Keratinocyte (primary cell): ENCODE data around the gene CNNM2. TPM values are rescaled to one million over a fixed set of nuclear protein-coding genes. Genes with fewer than 3 reads are reported as not detected.

Experiments used
- DNase-seq: peaks from one replicate; pipeline ENCODE4 v3.0.0-alpha.2; 2011; ENCODE audit warnings: low read depth, missing footprints, low spot score
- FAIRE-seq: peaks from 2 replicates; lab custom pipeline; 2011; peaks lifted over from hg19 to GRCh38; lab: Jason Lieb, UNC
- H2AFZ ChIP-seq: 2 replicates; pipeline ENCODE4 v1.6.0; 2012; ENCODE audit warnings: low read length, control low read depth, inconsistent platforms; ENCODE audit not compliant: control insufficient read depth
- H3K27ac ChIP-seq: 2 replicates; pipeline ENCODE4 v1.5.1; 2011; ENCODE audit warnings: low read length; ENCODE audit not compliant: control insufficient read depth, insufficient read depth
- H3K27me3 ChIP-seq: 3 replicates; pipeline ENCODE4 v1.6.0; 2011; ENCODE audit warnings: low read length; ENCODE audit not compliant: control insufficient read depth, insufficient read depth; ENCODE audit errors: extremely low read depth
- H3K36me3 ChIP-seq, 2 experiments: 2 replicates in 1 of 2; 3 replicates in 1 of 2; pipeline ENCODE4 v1.5.1; 2011; ENCODE audit warnings: low read length in 2 of 2, mild to moderate bottlenecking in 1 of 2; ENCODE audit not compliant: control insufficient read depth in 2 of 2, insufficient read depth in 2 of 2; ENCODE audit errors: extremely low read depth in 1 of 2
- H3K4me1 ChIP-seq: 3 replicates; pipeline ENCODE4 v1.5.1; 2011; ENCODE audit warnings: low read length; ENCODE audit not compliant: control insufficient read depth, insufficient read depth; ENCODE audit errors: extremely low read depth
- H3K4me2 ChIP-seq: 3 replicates; pipeline ENCODE4 v1.6.0; 2011; ENCODE audit warnings: low read depth, low read length; ENCODE audit not compliant: control insufficient read depth, insufficient read depth; ENCODE audit errors: extremely low read depth
- H3K4me3 ChIP-seq, 3 experiments: fragments of 200-600 bp in 1 of 3; sonication (generic) in 1 of 3; 2 replicates in 2 of 3; 3 replicates in 1 of 3; pipeline ENCODE4 v1.5.1; 2011 to 2016; ENCODE audit warnings: low read length in 3 of 3, mild to moderate bottlenecking in 3 of 3, control low read depth in 2 of 3, inconsistent platforms in 1 of 3, low read depth in 1 of 3, mixed read lengths in 1 of 3, mixed run types in 1 of 3, moderate library complexity in 1 of 3; ENCODE audit not compliant: control insufficient read depth in 2 of 3, insufficient read depth in 2 of 3; ENCODE audit errors: extremely low read depth in 1 of 3
- H3K79me2 ChIP-seq: 2 replicates; pipeline ENCODE4 v1.6.0; 2012; ENCODE audit warnings: low read length; ENCODE audit not compliant: control insufficient read depth, insufficient read depth
- H3K9ac ChIP-seq: 3 replicates; pipeline ENCODE4 v1.6.0; 2011; ENCODE audit warnings: low read length; ENCODE audit not compliant: control insufficient read depth, insufficient read depth; ENCODE audit errors: extremely low read depth
- H3K9me1 ChIP-seq: 3 replicates; pipeline ENCODE4 v1.6.0; 2011; ENCODE audit warnings: low read length; ENCODE audit not compliant: control insufficient read depth, insufficient read depth; ENCODE audit errors: extremely low read depth
- H3K9me3 ChIP-seq: 2 replicates; pipeline ENCODE4 v1.5.1; 2012; ENCODE audit warnings: low read depth, low read length; ENCODE audit not compliant: control insufficient read depth
- H4K20me1 ChIP-seq: 3 replicates; pipeline ENCODE4 v1.6.0; 2011; ENCODE audit warnings: low read length; ENCODE audit not compliant: control insufficient read depth, insufficient read depth; ENCODE audit errors: extremely low read depth
- EZH2 ChIP-seq: IDR thresholded peaks from one replicate; pipeline ENCODE4 v1.6.1; 2012; ENCODE audit warnings: inconsistent platforms, mild to moderate bottlenecking, low read length, moderate library complexity
- dilution Hi-C: fragments of 300-500 bp; cut with MboI; formaldehyde crosslinking; loops from one replicate; pipeline ENCODE4 v1.7.0; 2020; ENCODE audit warnings: low sequenced_read_pairs; ENCODE audit not compliant: extremely low pct_ligation_motif_present
- polyA plus RNA-seq, 5 experiments: library from polyadenylated mRNA; depleted of rRNA in 3 of 5; stranded (reverse) in 3 of 5; stranded (forward) in 1 of 5; unstranded in 1 of 5; fragments of >200 nt; gene quantifications; 1 replicate in 1 of 5; 2 replicates in 3 of 5; 3 replicates in 1 of 5; pipeline versions ENCODE4 v1.2.1 to v1.2.3, GENCODE V29; 2011 to 2012; ENCODE audit warnings: missing spikeins in 2 of 5, low read depth in 1 of 5, low replicate concordance in 1 of 5
- TF ChIP-seq, protein P1 (sequence below), 3 experiments: IDR thresholded peaks in 1 of 3; conservative IDR thresholded peaks in 1 of 3; optimal IDR thresholded peaks in 1 of 3; 2 replicates in 2 of 3; 3 replicates in 1 of 3; pipeline versions ENCODE3 to v1.5.1; 2011; ENCODE audit warnings: low read length in 3 of 3, mild to moderate bottlenecking in 3 of 3, moderate library complexity in 2 of 3, control low read depth in 1 of 3, inconsistent platforms in 1 of 3; ENCODE audit not compliant: insufficient read depth in 2 of 3; ENCODE audit errors: extremely low read depth in 1 of 3

CNNM2 gene
- polyA plus RNA-seq, 1 donor (not counting 4 experiments of a cell fraction or from before 2014, with no cell fraction given), result 1.5 TPM

DNA sequence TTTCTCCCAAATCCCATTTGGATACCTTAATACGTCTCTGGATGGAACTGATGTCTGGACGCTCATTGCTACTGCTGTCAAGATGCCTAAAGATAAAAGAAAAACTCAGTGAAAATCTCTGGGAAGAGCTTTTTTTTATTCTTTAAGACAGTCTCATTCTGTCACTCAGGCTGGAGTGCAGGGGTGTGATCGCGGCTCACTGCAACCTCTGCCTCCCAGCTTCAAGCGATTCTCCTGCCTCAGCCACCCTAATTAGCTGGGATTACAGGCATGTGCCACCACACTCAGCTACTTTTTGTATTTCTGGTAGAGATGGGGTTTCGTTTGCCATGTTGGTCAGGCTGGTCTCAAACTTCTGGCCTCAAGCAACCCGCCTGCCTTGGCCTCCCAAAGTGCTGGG, 172.8 kb downstream of the CNNM2 start:
- Histone ChIP-seq H3K4me1 (no peaks in the 10 kb centered on the region), H3K36me3 (peaks cover 33 to 34% of the 10 kb centered on the region in 2 experiments)

GRCh38 chr10:103095005-103095404, 176.9 kb downstream of the CNNM2 start:
- H4K20me1 ChIP-seq, result no peaks in the 10 kb centered on the region
- H2AFZ ChIP-seq, result no peak overlapping the region
- FAIRE-seq (no peak), DNase-seq (no peak)
- H3K9me1 ChIP-seq, result no peaks in the 10 kb centered on the region
- H3K9ac ChIP-seq, result no peak overlapping the region
- no peaks in the 10 kb centered on the region for H3K27me3 ChIP-seq
- H3K4me3 ChIP-seq, result no peak overlapping the region
- no peak overlapping the region for H3K4me2 ChIP-seq
- no peak for TF ChIP-seq EZH2
- TF ChIP-seq, protein P1, sequence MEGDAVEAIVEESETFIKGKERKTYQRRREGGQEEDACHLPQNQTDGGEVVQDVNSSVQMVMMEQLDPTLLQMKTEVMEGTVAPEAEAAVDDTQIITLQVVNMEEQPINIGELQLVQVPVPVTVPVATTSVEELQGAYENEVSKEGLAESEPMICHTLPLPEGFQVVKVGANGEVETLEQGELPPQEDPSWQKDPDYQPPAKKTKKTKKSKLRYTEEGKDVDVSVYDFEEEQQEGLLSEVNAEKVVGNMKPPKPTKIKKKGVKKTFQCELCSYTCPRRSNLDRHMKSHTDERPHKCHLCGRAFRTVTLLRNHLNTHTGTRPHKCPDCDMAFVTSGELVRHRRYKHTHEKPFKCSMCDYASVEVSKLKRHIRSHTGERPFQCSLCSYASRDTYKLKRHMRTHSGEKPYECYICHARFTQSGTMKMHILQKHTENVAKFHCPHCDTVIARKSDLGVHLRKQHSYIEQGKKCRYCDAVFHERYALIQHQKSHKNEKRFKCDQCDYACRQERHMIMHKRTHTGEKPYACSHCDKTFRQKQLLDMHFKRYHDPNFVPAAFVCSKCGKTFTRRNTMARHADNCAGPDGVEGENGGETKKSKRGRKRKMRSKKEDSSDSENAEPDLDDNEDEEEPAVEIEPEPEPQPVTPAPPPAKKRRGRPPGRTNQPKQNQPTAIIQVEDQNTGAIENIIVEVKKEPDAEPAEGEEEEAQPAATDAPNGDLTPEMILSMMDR (optimal IDR thresholded peaks at IDR 0.05 in 1 of 3, IDR thresholded peaks at IDR 0.05 in 1 of 3, conservative IDR thresholded peaks at IDR 0.05 in 1 of 3; ENCODE audit: extremely low read depth in 1 of 3, insufficient read depth in 2 of 3, low read length in 3 of 3), result no peak
- H3K79me2 ChIP-seq, result no peaks in the 10 kb centered on the region
- no peaks in the 10 kb centered on the region for H3K4me1 ChIP-seq
- H3K9me3 ChIP-seq, result no peaks in the 10 kb centered on the region
- dilution Hi-C loops, result loop anchor here (25.0 kb wide), 1 partner anchor 258 kb away; the partner anchor contains the start of gene CYP17A1
- H3K27ac ChIP-seq, result no peak overlapping the region
- H3K36me3 ChIP-seq, result peaks cover 25 to 27% of the 10 kb centered on the region in 2 experiments

More for the DNA sequence above, 172.8 kb downstream of the CNNM2 start:
- dilution Hi-C loops, result loop anchor here (25.0 kb wide), 1 partner anchor 254 kb away; the partner anchor contains the start of gene CYP17A1
- H3K27me3 ChIP-seq, result no peaks in the 10 kb centered on the region
- no peak overlapping the region for H2AFZ ChIP-seq
- H3K9me1 ChIP-seq, result no peaks in the 10 kb centered on the region
- no peak for FAIRE-seq
- no peak overlapping the region for H3K27ac ChIP-seq
- H3K79me2 ChIP-seq, result no peaks in the 10 kb centered on the region
- H3K9ac ChIP-seq, result no peak overlapping the region
- H3K9me3 ChIP-seq, result no peaks in the 10 kb centered on the region
- H4K20me1 ChIP-seq, result no peaks in the 10 kb centered on the region
- H3K4me3 ChIP-seq, result no peak overlapping the region
- TF ChIP-seq, protein P1 (optimal IDR thresholded peaks at IDR 0.05 in 1 of 3, IDR thresholded peaks at IDR 0.05 in 1 of 3, conservative IDR thresholded peaks at IDR 0.05 in 1 of 3; ENCODE audit: extremely low read depth in 1 of 3, insufficient read depth in 2 of 3, low read length in 3 of 3), result no peak
- no peak for TF ChIP-seq EZH2
- no peak for DNase-seq
- no peak overlapping the region for H3K4me2 ChIP-seq
